Measurements from ENCODE around the gene ARHGAP32. TPM values are rescaled to one million over a fixed set of nuclear protein-coding genes. Genes with fewer than 3 reads are reported as not detected.

The ARHGAP32 gene
- total RNA-seq, 1 donor from 2014 or later: 10.7 TPM

DNA sequence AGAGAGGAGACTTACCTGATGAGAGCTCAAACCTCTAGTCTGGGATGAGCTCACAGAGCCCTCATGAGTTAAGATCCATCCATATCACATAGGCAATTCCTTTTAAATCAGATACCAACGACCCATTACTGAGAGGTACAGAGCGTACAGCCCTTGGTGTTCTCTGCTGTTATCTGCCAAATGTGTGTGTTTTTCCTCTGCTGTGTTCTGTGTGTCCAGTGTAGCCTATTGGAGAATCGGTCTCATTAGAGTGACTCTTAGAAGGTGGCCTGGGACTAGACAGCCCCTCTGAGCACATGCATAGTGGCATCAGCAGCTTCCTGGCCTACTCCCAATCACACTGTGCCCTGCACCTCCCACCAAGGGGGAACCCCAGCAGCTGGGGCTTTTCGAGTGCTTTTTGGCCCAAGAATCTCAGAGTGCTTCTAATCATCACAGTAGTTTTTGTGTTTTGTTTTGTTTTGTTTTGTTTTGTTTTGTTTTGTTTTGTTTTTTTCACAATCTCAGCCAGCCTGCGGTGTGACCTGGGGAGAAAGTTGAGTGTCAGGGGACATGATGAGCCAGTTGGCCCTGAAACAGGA, 274.9 kb downstream of the ARHGAP32 start:
- ATAC-seq (no peak), DNase-seq (ENCODE audit: low spot score) (no peak)

DNA sequence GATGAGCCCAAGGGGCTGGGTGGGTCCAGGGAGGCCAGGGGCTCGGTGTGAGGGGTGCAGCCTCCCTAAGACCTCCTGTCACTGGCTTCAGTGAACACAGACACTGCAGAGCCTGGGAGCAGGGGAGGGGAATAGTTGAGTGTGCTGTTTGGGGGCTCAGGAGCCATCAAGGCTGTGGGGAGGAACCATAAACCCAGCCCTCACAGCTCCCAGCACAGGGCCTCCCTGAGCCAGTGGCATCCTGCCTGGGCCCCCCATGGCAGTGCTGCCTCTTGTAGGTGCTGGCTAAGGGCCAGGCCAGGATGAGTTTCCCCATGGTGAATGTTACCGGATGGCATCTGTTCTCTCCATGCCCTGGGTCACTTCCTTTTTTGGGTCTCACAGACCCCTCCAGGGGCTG, 275.4 kb downstream of the ARHGAP32 start:
- ATAC-seq (no peak), DNase-seq (ENCODE audit: low spot score) (no peak)

DNA sequence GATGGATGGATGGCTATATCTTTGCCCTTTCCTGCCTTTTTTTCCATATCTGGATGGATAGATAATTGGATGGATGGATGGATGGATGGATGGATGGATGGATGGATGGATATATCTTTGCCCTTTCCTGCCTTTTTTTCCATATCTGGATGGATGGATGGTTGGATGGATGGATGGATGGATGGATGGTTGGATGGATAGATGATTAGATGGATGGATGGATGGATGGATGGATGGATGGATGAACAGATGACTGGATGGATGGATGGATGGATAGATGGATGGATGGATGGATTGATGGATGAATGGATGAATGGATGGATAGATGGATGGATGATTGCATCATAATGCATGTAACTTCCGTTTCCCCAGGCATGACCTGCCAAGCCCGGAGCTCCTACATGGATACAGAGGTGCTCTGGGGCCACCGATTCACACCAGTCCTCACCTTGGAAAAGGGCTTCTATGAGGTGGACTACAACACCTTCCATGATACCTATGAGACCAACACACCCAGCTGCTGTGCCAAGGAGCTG, 276.0 kb downstream of the ARHGAP32 start:
- no peak for ATAC-seq

DNA sequence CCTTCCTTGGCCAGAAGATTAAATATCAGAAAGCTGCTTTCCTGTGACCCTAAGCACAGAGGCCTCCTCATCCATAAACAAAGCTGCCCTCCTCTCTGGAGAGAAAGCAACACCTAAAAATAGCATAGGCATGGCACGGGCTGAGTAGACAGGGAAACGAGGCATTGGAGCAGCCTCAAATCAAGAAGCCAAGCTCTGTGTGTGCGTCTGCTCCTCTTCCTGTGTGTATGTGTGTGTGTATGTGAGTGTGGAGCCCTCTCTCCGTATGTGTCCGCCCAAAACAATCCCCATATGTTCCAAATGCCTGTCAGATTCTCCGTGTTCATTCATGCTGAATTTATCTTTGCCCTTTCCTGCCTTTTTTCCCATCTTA, 277.0 kb downstream of the ARHGAP32 start:
- ATAC-seq: no peak
- no peak for DNase-seq (ENCODE audit: low spot score)

More for the DNA sequence above, 276.0 kb downstream of the ARHGAP32 start:
- DNase-seq (ENCODE audit: low spot score): no peak

Other genes with a start within 250 kb of the ARHGAP32 start
- not detected for gene TP53AIP1, start 249.5 kb downstream of the ARHGAP32 start, total RNA-seq
- not detected for gene BARX2, start 183.5 kb upstream of the ARHGAP32 start, total RNA-seq

Measured in left lobe of liver (tissue), 2 donors.